GM19240 (cell line): Measurements from ENCODE around the gene PPFIBP1.
"Not testable (repeated sequence)": the region's sequence is repeated elsewhere in the genome, so short reads cannot be mapped to it uniquely, and the experiment has no call there.

Experiments used
- DNase-seq: peaks from one replicate; pipeline ENCODE4 v3.0.0; 2011; ENCODE audit warnings: low spot score; ENCODE audit not compliant: insufficient read length

The PPFIBP1 gene

DNA sequence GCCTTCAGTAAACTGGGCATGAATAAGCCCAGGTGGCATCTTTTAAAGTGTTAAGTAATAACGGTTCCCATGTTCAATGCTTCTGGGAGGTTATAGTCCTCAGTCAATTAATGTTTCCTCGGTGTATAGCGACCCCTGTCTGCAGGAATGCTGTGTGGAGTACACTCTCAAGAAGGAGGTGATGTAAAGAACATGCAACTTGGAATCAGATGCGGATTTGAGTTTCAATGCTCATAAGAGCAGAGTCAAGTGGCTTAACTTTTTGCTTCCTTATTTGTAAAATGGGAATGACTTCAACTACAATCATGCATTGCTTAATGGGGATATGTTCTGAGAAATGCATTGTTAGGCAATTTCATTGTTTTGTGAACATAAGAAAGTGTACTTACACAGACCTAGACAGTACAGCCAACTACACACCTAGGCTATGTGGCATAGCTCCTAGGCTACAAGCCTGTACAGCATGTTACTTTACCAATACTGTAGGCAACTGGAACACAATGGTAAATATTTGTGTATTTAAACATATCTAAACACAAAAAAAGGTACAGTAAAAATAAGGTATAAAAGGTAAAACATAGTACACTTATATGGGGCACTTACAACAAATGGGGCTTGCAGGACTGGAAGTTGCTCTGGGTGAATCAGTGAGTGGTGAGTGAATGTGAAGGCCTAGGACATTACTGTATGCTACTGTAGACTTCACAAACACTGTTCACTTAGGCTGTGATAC lies 179.9 kb downstream of the PPFIBP1 start:
- no peak for DNase-seq

DNA sequence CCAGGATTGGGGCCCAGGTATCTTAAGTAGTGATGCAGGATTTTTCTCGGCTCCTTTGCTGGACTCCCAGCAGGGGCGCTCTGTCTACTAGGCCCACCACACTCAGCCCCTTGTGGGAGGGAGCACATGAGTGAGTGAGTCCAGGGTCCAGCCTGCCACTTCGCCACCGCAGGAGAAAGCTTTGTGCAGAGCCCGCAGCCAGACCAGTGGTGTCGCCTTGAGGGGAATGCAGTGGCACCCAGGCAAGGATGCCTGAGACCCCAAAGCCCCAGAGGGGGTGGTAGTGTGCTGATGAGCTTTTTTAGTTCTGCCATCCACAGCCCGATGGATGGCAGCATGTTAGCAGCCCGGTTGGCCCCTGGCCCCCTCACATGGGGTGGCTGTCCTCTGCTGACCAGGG lies 181.3 kb downstream of the PPFIBP1 start:
- no peak for DNase-seq

DNA sequence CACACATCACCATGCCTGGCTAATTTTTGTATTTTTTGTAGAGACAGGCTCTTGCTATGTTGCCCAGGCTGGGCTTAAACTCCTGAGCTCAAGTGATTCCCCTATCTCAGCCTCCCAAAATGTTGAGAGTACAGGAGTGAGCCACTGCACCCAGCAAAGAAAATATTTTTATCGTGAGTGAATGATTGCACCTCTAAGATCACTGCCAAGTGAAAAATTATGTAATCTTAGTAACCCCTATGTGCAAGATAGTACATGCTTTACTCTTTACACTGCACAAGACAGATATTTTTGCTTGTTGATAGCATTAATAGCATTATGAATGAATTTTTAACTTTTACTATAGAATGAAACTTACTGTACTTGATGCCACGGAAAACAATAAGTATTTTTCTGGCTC lies 183.2 kb downstream of the PPFIBP1 start:
- DNase-seq, result no peak

DNA sequence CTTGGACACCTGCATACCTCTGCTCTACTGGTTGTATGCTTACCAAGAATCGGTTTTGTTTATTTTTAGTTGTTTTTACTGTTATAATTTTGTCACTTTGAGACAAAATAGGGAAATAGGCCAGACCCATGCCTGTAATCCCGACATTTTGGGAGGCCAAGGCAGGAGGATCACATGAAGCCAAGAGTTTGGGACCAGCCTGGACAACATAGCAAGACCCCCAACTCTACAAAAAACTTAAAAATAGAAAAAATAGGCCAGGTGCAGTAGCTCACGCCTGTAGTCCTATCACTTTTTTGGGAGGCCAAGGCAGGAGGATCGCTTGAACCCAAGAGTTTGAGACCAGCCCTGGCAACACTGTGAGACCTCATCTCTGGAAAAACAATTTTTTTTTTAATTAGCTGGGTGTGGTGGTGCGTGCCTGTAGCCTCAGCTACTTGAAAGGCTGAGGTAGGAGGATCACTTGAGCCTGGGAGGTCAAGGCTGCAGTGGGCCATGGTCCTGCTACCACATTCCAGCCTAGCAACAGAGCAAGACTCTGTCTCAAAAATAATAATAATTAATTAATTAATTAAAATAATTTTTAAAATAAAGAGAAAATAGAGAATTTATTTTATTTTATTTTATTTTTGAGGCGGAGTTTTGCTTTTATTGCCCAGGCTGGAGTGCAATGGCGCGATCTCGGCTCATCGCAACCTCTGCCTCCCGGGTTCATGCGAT lies 185.4 kb downstream of the PPFIBP1 start:
- DNase-seq, result no peak

DNA sequence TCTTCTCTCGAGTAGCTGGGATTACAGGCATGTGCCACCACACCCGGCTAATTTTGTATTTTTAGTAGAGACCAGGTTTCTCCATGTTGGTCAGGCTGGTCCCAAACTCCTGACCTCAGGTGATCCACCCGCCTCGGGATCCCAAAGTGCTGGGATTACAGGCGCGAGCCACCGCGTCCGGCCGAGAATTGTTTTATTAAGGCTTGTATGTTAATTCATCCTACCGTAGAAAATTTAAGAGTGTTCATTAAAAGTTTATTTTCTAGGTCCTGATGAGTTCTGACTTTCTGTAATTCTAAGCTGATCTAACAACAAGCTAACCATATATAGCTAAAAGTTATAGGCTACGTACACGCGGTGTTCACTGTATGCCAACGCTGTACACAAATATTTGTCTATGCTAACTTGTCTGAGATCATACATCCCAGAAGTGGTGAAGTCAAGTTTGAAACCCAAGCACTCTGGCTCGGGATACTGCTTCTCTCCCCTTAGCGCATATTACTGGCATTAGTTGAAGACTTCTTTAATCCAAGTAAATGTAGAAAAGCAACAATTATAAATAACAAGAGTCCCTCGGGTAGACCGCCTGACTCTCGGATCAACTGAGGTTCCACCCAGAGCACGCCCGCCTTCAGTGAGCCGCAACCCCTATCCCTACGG lies 186.1 kb downstream of the PPFIBP1 start:
- no peak for DNase-seq

DNA sequence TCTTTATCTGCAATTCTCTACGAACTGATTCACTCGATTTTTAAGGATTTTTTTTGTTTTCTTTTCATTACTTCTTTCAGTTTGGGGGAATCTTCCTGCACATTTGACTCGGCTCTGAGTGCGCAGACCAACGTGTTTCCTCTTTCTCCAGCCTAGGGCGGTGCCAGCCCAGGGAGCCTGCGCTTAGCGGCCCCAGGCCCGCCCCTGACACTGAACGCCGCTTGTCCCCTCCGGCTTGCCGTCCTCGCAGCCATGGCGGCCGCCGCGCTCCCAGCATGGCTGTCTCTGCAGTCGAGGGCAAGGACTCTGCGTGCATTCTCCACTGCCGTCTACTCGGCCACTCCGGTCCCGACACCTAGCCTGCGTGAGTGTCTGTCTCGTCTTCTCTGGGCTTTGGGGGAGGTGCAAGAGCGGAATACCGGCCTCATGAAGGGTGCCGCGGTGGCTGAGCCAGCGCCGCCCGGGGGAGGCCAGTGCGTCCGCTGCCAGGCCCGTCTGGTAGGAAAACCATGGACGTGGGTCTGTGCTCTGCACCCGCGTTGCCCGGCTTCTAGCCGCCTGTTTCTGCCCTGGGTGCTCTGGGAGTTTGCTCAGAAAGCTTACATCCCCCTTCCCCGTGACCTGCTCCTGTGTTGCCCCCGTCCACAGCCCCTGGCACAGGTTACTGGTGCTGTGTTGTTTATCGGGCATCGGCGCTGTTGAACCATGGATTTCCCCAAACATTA lies 186.7 kb downstream of the PPFIBP1 start, which contains the start of gene MRPS35:
Gene MRPS35 (plus strand): TSS at position 241 of the 725 bp plus-strand sequence. CDS start 12 bp downstream, at position 253.
- peak; percentile 45 for DNase-seq

DNA sequence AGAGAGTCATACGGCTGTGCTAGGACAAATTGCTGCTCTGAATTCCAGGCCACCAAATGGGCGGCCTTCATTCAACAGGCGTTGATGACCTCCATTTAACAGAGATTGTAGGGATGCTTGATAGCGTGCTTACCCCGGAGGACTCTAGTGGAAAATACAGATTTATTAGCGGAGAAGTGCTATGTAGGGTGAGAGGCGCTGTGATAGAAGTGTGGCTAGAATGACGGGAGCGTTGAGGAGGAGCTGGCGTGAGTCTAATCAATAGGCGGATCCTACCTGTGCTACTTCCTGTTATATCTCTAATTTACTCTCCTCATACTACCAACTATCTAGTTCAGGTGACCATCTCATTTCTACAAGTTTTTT lies 187.3 kb downstream of the PPFIBP1 start:
- DNase-seq, result no peak

DNA sequence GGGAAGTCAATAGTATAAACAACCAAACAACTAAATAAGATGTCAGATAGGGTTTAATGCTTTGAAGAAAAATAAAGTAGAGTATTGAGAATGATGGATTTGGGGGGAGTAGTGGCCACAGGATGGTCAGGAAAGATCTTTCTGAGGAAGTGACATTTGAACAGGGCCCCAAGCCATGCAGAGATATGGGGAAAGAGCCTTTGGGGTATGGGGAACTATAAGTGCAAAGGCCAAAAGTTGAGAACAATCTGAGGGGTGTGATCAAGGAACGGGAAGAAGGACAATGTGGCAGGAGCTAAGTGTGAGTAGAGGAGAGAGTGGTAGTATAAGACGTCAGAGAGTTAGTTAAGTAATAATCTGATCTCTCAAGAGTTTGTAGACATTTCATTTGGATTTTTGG lies 188.0 kb downstream of the PPFIBP1 start:
- DNase-seq, result no peak

DNA sequence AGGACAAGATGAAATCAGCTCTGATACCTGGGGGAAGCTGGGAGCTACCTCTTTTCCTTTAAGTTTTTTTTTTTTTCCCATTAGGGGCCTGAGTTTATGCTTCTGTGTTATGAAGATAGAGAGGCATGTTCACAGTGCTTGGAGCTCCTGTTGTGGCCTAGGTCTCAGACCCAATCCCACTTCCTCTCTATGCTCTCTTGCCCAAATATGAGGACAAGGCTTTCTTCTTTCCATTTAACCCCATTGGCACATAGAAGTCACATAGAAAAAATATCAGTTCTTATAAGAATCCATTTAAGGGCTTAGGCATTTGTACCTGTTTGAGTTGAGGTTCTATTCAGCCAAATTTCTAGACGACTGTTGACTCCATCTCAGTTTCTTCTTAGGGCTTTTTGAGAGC lies 199.2 kb downstream of the PPFIBP1 start:
- DNase-seq, result no peak

DNA sequence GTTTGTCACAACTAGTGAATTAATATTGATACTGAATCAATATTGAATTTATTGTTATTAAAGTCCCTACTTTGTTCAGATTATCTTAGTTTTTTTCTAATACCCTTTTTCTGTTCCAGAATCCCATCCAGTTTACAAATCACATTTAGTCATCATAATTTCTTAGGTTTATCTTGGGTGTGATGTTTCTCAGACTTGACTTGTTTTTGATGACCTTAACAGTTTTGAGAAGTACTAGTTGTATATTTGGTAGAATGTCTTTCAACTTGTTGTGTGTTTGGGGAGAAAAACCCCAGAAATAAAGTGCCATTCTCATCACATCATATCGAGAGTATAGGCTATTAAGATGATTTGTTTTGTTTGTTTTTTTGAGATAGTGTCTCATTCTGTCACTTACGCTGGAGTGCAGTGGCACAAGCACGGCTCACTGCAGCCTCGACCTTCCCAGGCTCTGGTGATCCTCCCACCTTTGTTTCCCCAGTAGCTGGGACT lies 206.1 kb downstream of the PPFIBP1 start:
- DNase-seq, result no peak

DNA sequence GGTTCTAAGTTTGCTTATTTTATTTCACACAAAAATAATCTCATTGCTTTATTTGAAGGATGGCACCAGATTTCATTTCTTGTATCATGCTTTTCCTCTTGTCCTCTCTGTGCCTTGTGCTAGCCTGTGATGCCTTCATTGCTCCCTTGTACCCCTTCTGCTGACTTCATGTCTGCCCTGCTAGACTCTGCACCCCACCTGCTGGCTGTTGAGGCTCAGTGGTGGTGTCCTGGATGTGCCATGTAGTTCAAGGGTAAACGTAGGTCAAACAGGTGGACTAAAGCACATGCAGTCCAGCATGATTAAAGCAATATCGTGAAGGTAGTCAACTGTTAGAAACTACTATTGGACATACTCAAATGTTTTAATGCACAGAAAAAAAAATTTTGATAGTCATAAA lies 208.3 kb downstream of the PPFIBP1 start:
- no peak for DNase-seq

DNA sequence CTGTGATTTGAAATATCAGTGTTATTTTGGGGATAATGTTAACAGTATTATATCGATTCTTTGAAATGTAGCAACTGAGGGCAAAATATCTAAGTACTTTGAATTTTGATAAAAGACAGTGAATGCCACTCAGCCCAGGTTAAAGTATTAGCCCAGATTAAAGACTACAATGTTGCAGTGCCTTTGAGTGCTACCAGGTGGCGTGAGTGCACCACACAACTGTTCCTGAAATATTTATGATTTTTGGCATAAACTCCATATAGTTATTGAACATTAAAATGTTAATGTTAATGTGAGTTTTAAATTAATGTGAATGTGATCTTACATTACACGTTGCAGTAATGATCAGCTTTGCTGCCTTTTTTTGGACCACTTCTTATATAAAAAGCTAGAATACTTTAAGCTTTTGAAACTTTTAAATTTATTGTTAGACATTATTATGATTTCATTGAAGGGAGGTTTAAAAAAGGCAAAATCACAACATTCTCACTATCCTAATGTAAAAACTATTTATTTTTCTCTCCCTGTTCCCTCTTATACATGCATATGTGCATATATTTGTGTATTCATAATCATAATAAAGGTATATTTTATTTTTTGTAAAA lies 209.1 kb downstream of the PPFIBP1 start:
- DNase-seq, result no peak

DNA sequence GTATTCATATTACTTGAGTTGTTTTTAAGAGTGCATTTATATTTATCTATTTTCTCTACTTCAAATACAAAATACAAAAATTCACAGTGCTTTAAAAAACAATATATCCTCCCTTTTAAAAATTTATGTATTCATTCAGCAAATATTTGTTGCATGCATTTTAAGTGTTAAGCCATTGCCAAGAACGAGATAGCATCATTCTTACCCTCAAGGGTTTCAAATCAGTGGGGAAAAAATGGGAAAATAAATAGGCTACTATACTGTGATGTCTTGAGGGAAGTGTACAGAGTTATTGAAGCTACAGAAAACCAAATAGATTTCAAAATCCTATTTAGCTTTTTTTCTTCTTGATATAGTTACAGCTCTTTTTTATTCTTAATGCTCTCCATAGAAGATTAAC lies 209.8 kb downstream of the PPFIBP1 start:
- DNase-seq, result no peak

DNA sequence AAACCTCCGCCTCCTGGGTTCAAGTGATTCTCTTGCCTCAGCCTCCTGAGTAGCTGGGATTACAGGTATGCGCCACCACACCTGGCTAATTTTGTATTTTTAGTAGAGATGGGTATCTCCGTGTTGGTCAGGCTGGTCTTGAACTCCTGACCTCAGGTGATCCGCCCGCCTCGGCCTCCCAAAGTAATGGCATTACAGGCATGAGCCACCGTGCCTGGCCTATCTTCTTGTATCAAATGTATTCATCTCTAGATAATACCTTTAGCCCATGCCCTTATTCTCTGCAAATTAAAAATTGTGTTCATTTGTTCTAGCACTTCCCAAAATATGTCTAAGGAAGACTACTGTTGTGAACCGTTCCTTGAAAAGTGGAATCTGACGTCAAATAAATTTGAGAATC lies 210.3 kb downstream of the PPFIBP1 start:
- not testable (repeated sequence) for DNase-seq

DNA sequence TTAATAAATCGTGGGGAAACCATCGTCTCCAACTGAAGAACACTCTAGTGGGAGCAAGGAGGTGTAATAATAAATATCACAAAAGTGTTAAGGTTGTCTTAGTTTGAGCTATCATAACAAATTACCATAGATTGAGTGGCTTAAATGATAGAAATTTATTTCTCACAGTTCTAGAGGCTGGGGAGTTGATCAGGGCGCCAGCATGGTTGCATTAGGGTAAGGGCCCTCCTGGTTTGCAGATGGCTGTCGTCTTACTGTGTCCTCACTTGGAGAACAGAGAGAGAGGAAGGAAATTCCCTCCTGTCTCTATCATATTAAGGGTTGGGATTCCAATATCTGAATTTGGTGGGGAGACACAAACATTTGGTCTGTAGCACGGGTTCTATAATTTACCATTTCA lies 219.6 kb downstream of the PPFIBP1 start:
- DNase-seq, result no peak
